HT1080 (cell line): ENCODE measurements around the gene ITM2B. TPM values are rescaled to one million over a fixed set of nuclear protein-coding genes. Genes with fewer than 3 reads are reported as not detected.

Experiments used
- DNase-seq: peaks from one replicate; pipeline ENCODE4 v3.0.0-alpha.2; 2015; ENCODE audit warnings: low read depth
- total RNA-seq: library from RNA; depleted of rRNA; stranded (reverse); fragments of >200 nt; shearing (Covaris generic); gene quantifications from 2 replicates; pipeline ENCODE4 v1.2.3, GENCODE V29; 2014

The ITM2B gene
- total RNA-seq, 1 experiment from 2014 or later: 147 TPM

- DNase-seq: no peak
Observed at GRCh38 chr13:48255954-48256353, 22.9 kb downstream of the ITM2B start.

- DNase-seq: no peak
Observed at GRCh38 chr13:48258002-48258401, 25.0 kb downstream of the ITM2B start.

GRCh38 chr13:48258430-48258829 is 25.4 kb downstream of the ITM2B start:
- no peak for DNase-seq

- DNase-seq: no peak
Observed at GRCh38 chr13:48260970-48261369, 28.0 kb downstream of the ITM2B start.

GRCh38 chr13:48263196-48263595 is 30.2 kb downstream of the ITM2B start:
- DNase-seq: peak; percentile 67

GRCh38 chr13:48264058-48264457 is 31.1 kb downstream of the ITM2B start:
- DNase-seq: no peak

- DNase-seq: no peak
Observed at GRCh38 chr13:48265217-48265815, 32.3 kb downstream of the ITM2B start.

GRCh38 chr13:48266150-48266549 is 33.1 kb downstream of the ITM2B start:
- no peak for DNase-seq

- DNase-seq: no peak
Observed at GRCh38 chr13:48266701-48267639, 34.0 kb downstream of the ITM2B start.

GRCh38 chr13:48268019-48268418 is 35.0 kb downstream of the ITM2B start:
- DNase-seq: no peak

GRCh38 chr13:48273346-48273745 is 40.3 kb downstream of the ITM2B start:
- no peak for DNase-seq

- DNase-seq: no peak
Observed at GRCh38 chr13:48275507-48275906, 42.5 kb downstream of the ITM2B start.

GRCh38 chr13:48278806-48279205 is 45.8 kb downstream of the ITM2B start:
- DNase-seq: no peak

- no peak for DNase-seq
Observed at GRCh38 chr13:48281556-48281955, 48.5 kb downstream of the ITM2B start.

GRCh38 chr13:48291730-48292129 is 58.7 kb downstream of the ITM2B start:
- peak; percentile 10 for DNase-seq

- DNase-seq: no peak
Observed at GRCh38 chr13:48292650-48293049, 59.6 kb downstream of the ITM2B start.

GRCh38 chr13:48294653-48295052 is 61.6 kb downstream of the ITM2B start:
- DNase-seq: no peak

- DNase-seq: no peak
Observed at GRCh38 chr13:48295271-48295670, 62.3 kb downstream of the ITM2B start.

GRCh38 chr13:48296528-48296927 is 63.5 kb downstream of the ITM2B start:
- no peak for DNase-seq

GRCh38 chr13:48297131-48297786 is 64.3 kb downstream of the ITM2B start:
- DNase-seq: no peak

GRCh38 chr13:48299591-48299990 is 66.6 kb downstream of the ITM2B start:
- no peak for DNase-seq

- no peak for DNase-seq
Observed at GRCh38 chr13:48302871-48303358, 69.9 kb downstream of the ITM2B start.
